Kidney glomerular epithelial cell (primary cell): Measurements from ENCODE around the gene MAGOHB.
"Not testable (repeated sequence)": the region's sequence is repeated elsewhere in the genome, so short reads cannot be mapped to it uniquely, and the experiment has no call there.

Experiments used
- DNase-seq: peaks from one replicate; lab custom pipeline; 2025; lab: John Stamatoyannopoulos, UW

The MAGOHB gene

DNA sequence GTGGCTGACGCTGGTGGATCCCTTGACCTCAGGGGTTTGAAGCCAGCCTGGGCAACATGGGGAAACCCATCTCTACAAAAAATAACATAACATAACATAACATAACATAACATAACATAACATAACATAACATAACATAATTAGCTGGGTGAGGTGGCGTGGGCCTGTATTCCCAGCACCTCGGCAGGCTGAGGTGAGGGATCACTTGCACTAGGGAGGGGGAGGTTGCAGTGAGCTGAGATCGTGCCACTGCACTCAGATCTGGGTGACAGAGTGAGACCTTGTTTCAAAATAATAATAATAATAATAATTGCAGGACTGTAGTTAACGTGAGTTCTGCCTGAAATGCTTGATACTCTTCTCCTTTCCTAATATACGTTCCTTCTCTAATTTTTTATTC is 1.3 kb downstream of the MAGOHB start:
- no peak for DNase-seq

GRCh38 chr12:10611258-10611657 is 2.2 kb downstream of the MAGOHB start:
- DNase-seq = not testable (repeated sequence)

DNA sequence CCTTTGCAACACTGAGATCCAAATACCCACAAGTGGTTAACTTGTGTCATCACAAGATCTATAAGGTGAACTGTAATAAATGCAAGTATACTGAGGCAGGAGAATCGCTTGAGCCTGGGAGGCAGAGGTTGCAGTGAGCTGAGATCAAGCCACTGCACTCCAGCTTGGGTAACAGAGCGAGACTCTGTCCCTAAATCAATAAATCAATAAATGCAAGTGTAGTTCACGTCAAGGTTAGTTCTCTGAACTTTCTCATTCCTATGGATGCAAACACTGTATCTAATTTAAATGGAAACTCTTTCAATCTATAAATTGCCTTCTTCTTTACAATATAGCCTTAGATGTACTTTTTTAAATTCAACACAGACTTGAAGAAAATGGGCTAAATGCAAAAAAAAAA is 3.2 kb downstream of the MAGOHB start:
- no peak for DNase-seq

DNA sequence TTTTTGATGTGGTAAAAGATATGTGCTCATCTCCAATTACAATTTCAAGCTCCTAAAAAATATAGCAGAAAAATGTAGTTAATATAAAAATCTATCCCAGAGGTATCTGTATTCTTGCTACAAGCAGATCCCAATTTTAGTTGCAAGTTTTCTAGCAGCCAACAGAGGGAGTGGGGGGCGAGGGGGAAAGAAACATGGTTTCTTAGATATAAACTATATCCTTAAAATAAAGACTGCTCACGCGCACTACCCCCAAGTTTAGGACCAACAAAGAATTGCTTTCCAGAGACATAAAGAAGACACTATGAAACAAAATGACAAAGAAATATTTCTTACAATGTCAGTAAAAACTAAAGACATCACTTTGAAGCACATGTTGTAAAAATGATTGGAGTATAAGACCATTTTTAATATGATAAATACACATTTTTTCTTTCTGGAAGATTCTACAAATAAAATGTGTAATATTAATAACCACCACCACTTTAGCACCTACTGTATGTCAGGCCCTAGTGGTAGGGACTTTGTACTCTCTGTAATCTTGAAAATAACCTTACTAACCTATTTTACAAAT is 5.4 kb downstream of the MAGOHB start:
- peak; percentile 4 for DNase-seq

- no peak for DNase-seq
Observed at GRCh38 chr12:10601860-10602259, 11.5 kb downstream of the MAGOHB start.

DNA sequence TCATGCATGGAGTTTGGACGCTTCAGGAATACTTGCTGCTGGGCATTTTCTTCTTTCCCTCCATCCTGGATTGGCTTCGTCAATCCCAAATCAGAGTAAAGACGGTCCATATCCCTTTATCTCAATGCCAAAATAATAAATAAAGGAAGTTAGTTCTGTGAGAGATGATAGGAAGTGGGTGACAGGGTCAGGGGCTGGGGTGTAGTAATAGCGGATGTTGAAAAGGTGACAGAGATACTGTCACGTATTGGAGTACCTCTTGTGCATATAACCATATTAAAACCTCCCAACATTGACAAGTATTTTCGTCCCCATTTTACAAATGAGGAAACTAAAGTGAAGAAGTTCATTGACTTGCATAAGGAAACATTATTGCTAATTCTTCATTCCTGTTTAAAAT is 12.4 kb downstream of the MAGOHB start:
- DNase-seq = no peak

DNA sequence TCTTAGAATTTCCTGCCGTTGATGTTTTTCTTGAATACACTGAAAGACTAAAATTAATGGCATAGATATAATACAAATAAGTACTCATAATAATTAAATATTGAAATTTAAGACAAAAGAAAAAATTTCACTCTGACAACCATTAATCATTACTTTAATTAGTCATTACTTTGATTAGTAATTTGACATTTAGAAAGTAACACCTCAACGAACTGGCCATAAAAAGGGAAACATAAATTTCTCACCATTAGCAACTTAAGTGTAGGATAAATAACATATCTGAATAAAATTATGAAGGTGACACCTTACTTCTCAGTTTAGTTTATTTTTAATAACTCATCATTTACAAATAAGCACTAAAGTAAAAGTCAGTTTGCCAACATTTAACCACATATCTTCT is 17.5 kb downstream of the MAGOHB start:
- no peak for DNase-seq

- DNase-seq = no peak
Observed at GRCh38 chr12:10590966-10591365, 22.4 kb downstream of the MAGOHB start.

GRCh38 chr12:10584415-10584814 is 29.0 kb downstream of the MAGOHB start:
- no peak for DNase-seq

DNA sequence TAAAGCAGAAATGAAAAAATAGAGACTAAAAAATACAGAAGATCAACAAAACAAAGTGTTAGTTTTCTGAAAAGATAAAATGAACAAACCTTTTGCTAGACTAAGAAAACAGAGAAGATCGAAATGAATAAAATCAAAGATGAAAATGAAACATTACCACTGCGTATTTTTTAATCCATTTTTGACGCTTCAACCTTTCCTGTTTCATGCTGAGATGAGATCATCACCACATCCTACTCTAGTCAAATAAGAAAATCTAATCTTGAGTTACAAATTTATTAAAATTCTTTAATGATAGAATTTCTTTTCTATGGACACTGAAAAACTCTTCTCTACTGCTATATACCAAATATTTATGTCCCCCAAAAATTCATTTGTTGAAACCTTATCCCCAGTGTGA is 30.7 kb downstream of the MAGOHB start:
- no peak for DNase-seq

GRCh38 chr12:10582133-10582532 is 31.3 kb downstream of the MAGOHB start:
- not testable (repeated sequence) for DNase-seq

- no peak for DNase-seq
Observed at GRCh38 chr12:10574307-10574706, 39.1 kb downstream of the MAGOHB start.

DNA sequence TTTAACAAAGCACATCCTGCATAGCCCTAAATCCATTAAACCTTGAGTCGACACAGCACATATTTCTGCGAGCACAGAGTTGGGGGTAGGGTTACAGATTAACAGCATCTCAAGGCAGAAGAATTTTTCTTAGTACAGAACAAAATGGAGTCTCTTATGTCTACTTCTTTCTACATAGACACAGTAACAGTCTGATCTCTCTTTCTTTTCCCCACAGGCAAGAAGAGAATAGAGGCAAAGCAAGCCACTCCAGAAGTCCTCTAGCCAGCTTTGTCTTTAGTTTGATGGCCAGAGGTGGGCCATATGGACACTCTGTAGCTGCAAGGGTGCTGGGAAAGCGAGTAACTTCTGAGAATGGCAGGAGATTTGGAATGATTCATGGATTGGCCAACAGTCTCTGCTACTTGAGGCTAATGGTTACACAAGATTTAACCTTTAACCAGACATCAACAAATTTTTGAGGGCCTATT is 41.4 kb downstream of the MAGOHB start:
- not testable (repeated sequence) for DNase-seq

GRCh38 chr12:10571141-10571540 is 42.3 kb downstream of the MAGOHB start:
- no peak for DNase-seq

- DNase-seq = no peak
Observed at GRCh38 chr12:10567813-10568212, 45.6 kb downstream of the MAGOHB start.

GRCh38 chr12:10563966-10564365 is 49.4 kb downstream of the MAGOHB start:
- DNase-seq = no peak

DNA sequence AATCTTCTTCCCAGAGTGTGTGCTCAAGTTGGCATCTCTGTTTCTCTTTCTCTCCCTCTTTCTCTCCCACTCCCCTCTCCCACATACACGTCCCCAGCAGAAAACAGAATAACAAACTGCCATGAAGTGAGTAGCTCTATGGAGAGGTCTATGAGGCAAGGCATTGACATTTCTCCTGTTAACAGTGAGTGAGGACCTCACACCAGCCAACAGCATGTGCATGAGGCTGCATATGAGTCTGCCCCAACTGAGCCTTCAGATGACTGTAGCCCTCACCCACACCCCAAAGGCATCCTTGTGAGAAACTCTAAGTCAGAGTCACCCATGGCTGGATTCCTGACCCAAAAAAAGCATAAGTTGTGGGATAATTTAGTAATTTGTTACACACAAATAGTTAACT is 50.4 kb downstream of the MAGOHB start:
- DNase-seq = no peak

GRCh38 chr12:10562306-10562933 is 51.0 kb downstream of the MAGOHB start:
- DNase-seq = peak; percentile 3

DNA sequence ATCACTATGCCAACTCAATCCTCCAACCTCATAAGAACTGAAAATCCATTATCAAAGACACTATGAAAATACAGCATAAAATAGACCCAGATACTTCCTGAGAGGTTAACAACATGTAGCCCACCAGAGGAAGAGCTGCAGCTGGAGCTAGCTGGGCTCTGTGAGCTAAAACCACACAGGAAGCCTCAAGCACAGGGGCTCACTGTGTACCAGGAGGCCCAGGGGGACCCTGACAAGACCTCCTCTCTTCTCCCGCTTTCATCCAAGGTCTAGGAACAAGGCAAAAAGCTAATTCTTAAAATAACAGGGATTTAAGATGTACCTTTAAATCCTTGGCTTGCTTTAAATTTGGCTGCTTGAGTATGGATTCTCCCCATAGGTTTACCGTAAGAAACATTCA is 54.2 kb downstream of the MAGOHB start:
- DNase-seq = no peak

- no peak for DNase-seq
Observed at GRCh38 chr12:10558789-10559188, 54.6 kb downstream of the MAGOHB start.

DNA sequence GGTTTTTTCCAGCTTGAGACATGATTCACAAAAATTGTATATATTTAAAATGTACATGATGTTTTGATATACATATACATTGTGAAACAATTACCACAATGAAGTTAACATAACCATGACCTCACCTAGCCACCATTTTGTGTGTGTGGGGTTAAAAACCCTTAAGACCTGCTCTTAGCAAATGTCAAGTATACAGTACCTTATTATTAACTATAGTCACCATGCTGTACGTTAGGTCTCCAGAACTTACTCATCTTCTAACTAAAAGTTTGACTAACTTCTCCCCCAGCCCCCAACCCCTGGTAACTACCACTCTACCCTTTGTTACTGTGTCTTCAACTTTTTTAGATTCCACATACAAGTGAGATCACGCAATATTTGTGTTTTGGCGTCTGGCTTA is 55.1 kb downstream of the MAGOHB start:
- DNase-seq = no peak

DNA sequence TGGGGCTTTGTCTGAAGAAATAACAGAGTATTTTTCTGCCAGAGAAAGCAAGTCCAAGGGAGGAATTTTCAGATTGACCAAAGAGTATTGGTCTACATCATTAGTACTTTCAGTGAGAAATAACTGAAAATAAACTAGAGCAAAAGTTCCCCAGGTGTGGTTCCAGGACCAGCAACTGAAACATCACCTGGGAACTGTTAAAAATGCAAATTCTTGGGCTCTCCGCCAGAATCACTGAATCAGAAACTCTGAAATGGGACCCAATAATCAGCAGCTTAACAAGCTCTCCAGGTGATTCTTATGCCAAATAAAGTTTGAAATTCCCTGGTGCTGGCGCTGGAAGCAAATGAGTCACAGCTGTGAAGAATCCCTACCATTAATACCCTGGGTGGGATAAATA is 55.6 kb downstream of the MAGOHB start:
- no peak for DNase-seq

DNA sequence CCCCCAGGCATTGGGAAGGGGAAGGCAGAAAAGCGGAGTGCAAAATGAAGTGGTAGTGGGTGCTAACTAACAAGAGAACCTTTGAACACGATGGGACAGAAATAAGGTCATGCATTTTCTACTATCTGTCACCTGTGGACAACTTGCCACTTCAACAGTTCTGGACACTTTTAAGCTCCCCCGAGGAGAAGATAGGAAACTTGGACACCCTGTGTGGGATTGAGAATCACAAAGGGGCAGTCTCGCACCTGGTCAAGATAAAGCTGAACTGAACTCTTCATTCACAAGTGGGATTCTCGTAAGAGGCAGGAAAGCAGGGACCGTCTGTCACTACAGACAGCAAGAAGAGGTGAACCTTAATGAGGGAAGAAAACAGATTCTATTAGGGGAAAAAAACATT is 56.1 kb downstream of the MAGOHB start:
- DNase-seq = no peak
